ENCODE results near the gene CDKAL1.

GRCh38 chr6:20509212-20509611 is 25.0 kb upstream of the CDKAL1 start:
- no peak for TF ChIP-seq TBP (optimal IDR thresholded peaks at IDR 0.05; ENCODE audit: low read depth, low read length)
- no peak for TF ChIP-seq POU5F1 (IDR thresholded peaks at IDR 0.05; ENCODE audit: borderline replicate concordance, low read depth, low read length, partially characterized antibody)
- TF ChIP-seq ZNF143 (CRISPR knock-in tag; IDR thresholded peaks at IDR 0.05) = no peak
- TF ChIP-seq U2AF1 (optimal IDR thresholded peaks at IDR 0.05; ENCODE audit: low read depth, low read length) = no peak
- TF ChIP-seq PCBP2 (IDR thresholded peaks at IDR 0.05; ENCODE audit: low read depth, low read length, poor library complexity, severe bottlenecking) = no peak
- TF ChIP-seq KAT7 (CRISPR knock-in tag; IDR thresholded peaks at IDR 0.05; ENCODE audit: borderline replicate concordance) = no peak
- TF ChIP-seq, protein P1, sequence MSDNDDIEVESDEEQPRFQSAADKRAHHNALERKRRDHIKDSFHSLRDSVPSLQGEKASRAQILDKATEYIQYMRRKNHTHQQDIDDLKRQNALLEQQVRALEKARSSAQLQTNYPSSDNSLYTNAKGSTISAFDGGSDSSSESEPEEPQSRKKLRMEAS (CRISPR knock-in tag; IDR thresholded peaks at IDR 0.05) = no peak
- no peak for TF ChIP-seq POLR2A (conservative IDR thresholded peaks at IDR 0.05)
- no peak for TF ChIP-seq ZNF583 (CRISPR knock-in tag; IDR thresholded peaks at IDR 0.05)

All from K562 (cell line).